PC-9 (cell line): ENCODE results near the gene TBCD.

Experiments used
- CTCF ChIP-seq: fragments of 200-600 bp; sonication (generic); conservative IDR thresholded peaks from 2 replicates; pipeline ENCODE4 v1.6.1; 2017; ENCODE audit warnings: mixed run types, antibody characterized with exemption, mild to moderate bottlenecking, moderate library complexity
- EZH2 ChIP-seq: fragments of 200-600 bp; sonication (generic); IDR thresholded peaks from 2 replicates; pipeline ENCODE4 v1.8.0; 2017; ENCODE audit warnings: antibody characterized with exemption, low read depth

GRCh38 chr17:82851381-82851780 is 99.5 kb downstream of the TBCD start:
- TF ChIP-seq CTCF (no peak), EZH2 (no peak)
